ENCODE results near the gene SIRT3.
A peak's percentile ranks its signal among the peaks of the same experiment; 100 is the strongest.
"Not testable (repeated sequence)": the region's sequence is repeated elsewhere in the genome, so short reads cannot be mapped to it uniquely, and the experiment has no call there.

The SIRT3 gene

DNA sequence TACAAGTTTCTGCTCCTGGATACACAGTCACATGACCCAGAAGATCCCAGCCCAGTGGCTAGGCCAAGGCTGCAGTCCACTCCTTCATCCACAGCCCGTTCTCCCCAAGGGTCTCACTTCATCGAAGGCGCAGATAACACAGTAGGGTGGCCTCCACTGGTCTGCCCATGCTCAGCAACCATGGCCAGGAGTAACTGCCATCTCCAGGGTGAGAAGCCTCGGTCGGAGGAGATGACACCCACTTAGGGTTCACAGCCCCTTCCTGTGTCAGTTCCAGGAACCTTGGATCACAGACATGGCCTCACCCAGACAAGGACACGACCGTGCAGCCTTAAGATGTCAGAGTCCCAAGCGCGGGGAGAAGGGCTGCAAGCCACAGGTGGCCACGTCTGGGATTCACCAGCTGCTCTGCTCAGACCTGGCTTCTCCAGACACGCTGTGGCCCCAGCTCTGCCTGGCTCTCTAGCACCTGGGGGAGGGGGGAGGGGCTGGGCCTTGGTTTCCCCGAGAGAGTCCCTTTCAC, 31.5 kb downstream of the SIRT3 start:
- DNase-seq (ENCODE audit: low read depth in 1 of 2, low spot score in 1 of 2): no peak

DNA sequence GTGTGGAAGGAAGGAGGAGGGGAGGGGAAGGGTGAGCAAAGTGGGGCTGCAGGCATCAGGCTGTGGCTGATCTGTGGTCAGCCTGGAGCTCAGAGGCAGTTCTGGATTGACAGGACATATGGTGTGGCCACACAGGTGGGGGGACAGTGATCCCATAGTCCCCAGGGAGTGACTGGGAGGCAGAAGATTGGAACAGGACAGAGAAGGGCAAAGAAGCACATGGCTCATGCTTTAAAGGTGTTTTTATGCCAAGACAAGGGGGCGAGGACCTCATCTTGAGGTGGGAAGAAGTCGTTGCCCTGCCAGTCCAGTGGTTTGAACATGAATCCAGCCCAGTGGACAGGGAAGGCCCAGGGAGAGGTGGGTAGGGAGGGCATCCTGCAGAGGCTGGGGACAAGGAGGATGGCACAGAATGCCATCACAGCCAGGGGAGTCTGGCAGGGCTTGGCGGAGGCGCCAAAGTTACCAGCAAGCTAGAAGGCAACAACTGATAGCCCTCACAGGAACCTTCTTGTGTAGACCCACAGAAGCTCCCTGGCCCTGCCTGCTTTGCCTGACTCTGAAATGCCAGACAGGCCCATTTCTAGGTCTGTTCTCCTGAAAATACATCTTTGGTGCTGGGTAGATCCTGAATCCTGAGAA, 32.1 kb downstream of the SIRT3 start:
- no peak for DNase-seq (ENCODE audit: low read depth in 1 of 2, low spot score in 1 of 2)

DNA sequence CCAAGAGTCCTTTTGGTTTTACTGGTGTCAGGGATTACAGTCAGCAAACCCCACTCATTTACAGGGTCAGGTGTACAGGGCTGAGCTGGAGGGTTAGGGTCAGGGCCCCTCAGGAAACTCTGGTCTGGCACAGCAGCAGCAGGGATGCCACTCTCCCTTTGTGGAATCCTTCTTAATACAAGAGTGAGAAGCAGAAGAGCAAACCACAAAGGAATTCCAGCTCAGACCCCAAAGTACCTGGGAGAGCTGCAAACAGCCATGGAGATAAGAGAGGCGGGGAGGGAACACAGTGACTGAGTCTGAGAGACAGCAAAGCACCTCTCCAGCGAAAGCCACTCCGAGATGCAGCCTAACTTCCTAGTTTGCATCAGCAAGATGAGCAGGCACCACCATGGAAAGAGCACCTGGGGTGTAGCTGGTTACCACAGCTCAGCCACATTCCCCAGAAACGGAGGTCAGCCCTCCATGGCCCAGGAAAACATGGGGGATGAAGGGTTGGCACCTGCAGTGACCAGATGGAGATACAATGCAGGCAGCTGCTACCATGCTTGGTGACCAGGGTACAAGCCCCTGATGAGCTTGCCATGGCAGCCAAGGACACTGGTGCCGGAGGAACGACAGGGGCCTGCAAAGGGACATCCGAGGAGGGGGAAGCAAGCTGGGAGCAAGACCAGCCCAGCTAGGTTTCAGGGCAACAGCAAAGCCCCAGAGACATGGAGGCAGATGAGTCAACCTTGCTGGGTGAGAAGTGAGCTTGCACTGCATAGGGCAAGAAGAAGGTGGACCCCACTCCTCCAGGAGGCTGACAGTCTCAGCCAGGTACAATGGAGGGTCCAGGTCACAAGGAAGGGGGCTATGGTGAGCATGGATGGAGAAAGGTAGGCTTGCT, 32.8 kb downstream of the SIRT3 start:
- DNase-seq (ENCODE audit: low read depth in 1 of 2, low spot score in 1 of 2): no peak

DNA sequence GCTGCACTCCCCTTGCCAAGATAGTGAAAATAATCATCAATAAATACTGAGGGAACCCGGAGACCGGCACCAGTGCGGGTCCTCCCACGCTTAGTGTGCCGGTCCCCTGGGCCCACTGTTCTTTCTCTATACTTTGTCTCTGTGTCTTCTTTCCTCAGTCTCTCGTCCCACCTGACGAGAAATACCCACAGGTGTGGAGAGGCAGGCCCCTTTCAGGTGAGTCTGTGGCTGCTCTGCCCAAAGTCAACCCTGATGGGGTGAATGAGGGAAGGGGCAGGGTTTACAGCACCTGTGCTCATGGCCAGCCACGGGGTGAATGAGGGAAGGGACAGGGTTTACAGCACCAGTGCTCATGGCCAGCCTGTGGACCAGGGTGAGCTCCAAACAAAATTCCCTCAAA, 33.7 kb downstream of the SIRT3 start:
- DNase-seq (ENCODE audit: low read depth in 1 of 2, low spot score in 1 of 2): no peak

DNA sequence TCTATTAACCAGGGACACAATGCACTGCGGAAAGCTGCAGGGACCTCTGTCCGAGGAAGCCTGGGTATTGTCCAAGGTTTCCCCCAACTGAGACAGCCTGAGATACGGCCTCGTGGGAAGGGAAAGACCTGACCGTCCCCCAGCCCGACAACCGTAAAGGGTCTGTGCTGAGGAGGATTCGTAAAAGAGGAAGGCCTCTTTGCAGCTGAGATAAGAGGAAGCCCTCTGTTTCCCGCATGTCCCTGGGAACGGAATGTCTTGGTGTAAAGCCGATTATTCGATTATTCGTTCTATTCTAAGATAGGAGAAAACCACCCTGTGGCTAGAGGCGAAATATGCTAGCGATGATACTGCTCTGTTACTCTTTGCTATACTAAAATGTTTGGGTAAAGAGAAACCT, 34.2 kb downstream of the SIRT3 start:
- no peak for DNase-seq (ENCODE audit: low read depth in 1 of 2, low spot score in 1 of 2)

DNA sequence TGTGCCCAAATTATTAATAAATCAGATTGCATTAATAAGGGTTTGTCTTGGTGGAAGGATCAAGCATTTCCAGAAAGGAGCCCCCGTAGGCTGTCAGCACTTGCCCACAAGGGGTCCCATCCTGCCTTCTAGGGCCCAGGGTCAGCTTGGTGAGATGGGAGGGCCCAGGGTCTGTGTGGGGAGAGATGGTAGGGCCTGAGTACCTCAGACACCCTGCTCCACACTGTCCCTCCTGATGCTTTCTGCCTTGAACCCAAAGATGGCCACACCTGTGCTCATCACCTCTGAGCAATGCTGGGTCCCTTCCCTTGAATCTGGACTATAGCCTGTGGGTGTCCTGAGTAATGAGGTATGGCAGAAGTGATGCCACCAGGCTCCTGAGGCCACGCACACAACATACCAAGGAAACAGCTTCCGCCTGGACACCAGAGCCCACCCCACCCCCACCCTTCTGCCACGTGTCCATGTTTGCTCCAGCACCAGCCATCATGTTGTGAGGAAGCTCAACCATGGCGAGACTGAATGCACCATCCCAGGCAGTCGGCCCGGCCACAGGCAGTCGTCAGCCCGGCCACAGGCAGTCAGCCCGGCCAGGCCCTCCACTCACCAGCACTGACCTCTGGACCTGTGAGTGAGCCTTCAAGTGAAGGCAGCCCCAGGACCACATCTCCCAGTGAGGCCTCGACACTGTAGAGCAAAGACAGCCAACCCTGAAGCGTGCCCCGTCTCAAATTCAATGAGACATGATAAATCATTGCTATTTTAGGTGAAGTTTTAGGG, 35.7 kb downstream of the SIRT3 start:
- DNase-seq (ENCODE audit: low read depth in 1 of 2, low spot score in 1 of 2): no peak

DNA sequence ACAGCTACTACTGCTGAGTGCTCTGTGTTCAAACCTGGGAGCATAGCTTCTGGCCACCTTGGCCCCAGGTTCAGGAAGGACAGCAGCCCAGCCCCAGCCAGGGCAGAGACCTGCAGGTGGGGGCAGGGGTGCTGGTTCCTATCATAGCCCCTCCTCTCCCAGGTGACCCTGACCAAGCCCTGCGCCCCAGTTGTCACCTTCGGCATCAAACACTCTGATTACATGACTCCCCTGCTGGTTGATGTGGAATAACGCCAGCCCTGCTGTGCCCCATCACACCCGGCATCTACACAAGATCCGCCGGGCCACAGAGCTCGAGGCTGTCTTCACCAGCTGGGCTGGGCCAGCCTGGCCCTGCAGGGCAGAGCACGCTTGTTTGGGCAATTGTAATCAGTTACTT, 36.4 kb downstream of the SIRT3 start:
- no peak for DNase-seq (ENCODE audit: low read depth in 1 of 2, low spot score in 1 of 2)

DNA sequence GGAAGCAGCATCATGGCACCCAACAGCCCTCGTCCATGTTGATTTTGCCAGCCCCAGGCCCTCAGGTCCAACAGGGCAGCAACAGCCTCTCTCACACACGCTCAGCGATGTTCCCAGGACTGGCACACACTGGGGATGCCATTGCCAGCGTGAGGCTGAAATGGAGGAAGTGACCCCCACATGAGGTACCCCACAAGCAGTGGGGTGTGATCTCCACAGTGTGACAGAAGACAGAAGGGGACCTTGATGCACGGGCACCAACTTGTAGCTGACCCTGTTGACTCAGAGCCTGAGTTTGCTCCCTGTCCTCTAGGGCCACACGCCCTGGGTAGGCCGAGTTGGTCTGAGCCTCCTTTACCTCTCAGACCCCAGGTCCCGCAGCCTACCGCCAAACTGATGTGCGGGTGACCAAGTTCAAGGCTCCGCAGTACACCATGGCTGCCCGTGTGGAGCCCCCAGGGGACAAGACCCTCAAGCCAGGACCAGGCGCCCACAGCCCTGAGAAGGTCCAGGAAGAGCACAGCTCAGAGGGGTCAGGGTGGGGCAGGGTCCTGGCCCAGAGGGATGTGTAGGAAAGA, 37.0 kb downstream of the SIRT3 start:
- DNase-seq (ENCODE audit: low read depth in 1 of 2, low spot score in 1 of 2): no peak

DNA sequence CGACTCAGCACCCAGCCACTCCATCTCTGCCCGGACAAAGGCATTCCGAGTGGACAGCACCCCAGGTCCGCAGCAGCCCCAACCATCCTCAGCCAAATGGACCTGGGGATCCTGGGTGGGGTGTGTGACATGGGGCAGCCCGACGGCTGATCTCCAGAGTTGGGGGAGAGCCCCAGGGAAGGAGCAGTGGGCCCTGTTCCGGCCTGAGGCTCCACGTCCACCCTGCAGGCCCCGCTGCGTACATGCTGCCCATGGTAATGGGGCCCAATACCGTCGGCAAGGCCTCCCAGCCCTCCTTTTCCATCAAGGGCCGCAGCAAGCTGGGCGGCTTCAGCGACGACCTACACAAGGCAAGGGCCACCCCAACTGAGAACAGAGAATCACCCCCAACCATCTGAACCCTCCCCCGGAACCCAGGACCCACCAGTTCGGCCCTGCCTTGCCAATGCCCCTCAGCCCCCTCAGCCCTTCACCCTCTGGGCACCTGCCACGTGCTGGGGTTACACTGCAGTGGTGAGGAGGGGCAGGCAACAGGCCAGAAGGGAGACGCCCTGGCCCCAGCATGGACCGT, 37.8 kb downstream of the SIRT3 start:
- DNase-seq (ENCODE audit: low read depth in 1 of 2, low spot score in 1 of 2): no peak

DNA sequence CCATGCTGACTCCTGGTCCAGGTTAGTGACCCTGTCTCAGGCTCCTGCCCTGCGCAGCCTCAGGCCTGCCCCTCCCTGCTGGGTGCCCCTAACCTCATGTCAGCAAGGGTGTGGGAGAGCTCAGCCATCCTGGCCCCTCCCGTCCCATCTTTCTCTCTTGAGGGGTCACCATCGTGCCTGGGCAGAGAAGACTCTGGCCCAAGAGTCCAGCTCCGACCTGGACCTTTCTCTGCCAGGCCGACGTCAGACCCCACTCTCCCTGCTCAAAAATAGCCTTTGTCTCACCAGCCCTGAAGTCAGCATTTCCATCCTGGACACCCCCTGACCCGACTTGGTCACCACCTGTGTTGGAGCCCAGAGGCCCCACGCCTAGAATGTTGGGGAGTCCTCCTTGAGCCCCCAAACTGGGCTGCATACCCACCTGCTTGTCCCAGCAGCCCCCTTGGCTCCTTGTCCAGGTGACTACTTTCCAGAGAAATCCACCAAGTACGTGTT, 38.4 kb downstream of the SIRT3 start:
- no peak for DNase-seq (ENCODE audit: low read depth in 1 of 2, low spot score in 1 of 2)

DNA sequence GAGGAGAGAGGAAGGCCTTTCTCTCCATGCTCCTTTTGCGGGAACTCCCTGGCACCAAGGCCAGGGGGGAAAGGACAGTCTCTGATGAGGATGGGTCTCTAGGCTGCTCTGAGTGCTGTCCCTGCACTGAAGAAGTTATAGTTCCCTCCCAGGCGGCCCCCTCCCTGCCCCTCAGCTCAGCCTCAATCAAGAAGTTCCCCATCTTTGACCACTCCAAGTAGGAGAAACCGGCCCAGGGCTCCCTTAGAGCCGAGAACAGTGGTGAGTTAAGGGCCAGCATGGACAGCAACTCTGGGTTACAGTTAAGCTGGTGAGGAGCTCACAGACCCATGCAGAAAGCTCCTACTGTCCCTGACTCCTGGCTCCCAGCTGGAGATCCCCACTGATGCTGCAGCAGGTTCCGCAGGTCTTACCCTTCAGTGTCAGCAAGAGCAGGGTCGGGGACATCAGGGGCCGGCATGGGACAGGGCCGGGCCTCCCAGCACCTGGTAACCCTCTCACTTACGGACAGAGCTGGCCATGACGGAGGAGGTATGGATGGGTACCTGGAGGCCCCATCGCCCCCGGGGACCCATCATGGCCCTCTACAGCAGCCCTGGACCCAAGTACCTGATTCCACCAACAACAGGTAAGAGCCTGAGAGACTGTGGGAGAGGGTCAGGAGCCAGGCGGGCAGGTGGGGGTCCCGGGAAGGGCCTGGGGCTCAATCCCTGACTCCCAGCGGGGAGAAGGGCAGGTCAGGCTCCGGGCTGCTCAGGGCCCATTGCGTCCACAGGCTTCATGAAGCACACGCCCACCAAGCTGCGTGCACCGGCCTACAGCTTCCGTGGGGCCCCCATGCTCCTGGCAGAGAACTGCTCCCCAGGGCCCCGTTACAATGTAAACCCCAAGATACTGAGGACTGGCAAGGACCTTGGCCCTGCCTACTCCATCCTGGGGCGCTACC, 39.1 kb downstream of the SIRT3 start:
- DNase-seq (ENCODE audit: low read depth in 1 of 2, low spot score in 1 of 2): no peak

DNA sequence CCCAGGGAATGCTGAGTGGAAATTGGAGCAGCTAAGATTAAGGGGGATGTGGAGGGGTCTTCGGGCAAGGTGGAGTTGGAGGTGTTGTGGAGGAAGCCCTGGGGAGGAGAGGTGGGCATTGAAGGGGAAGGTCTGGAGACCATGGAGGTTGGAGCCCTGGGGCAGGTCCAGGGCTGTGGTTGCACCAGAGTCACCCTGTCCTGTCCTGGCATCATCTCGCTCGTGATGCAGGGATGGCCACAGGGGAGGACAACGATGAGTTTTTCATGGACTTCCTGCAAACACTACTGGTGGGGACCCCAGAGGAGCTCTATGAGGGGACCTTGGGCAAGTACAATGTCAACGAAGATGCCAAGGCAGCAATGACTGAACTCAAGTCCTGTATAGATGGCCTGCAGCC, 42.7 kb downstream of the SIRT3 start:
- DNase-seq (ENCODE audit: low read depth in 1 of 2, low spot score in 1 of 2): not testable (repeated sequence)

DNA sequence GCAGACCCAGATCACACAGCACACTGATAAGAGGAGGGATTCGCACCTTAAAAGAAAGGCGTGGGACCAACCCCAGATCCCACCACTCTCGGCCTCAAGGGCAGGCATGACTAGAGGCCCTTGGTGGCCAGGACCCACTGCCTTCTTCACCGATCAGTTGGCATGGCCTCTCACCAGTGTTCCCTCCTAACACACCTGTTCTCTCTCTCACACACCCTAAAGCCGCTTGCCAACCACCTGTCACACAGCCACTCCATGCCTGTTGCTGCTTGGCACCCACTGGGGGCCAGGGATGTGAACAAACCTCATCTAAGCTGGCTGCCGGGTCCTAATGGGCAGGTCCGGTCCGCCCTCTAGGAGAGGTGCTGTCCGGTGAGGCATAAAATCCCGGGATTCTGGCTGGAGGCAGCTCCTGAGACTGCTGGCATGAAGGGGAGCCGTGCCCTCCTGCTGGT, 43.4 kb downstream of the SIRT3 start, which contains the start of gene SCGB1C1:
Gene SCGB1C1, plus strand, starts transcription at position 405 of the 455 bp plus-strand sequence. Its CDS starts 22 bp downstream, at position 427.
- DNase-seq (ENCODE audit: low read depth in 1 of 2, low spot score in 1 of 2): not testable (repeated sequence)

DNA sequence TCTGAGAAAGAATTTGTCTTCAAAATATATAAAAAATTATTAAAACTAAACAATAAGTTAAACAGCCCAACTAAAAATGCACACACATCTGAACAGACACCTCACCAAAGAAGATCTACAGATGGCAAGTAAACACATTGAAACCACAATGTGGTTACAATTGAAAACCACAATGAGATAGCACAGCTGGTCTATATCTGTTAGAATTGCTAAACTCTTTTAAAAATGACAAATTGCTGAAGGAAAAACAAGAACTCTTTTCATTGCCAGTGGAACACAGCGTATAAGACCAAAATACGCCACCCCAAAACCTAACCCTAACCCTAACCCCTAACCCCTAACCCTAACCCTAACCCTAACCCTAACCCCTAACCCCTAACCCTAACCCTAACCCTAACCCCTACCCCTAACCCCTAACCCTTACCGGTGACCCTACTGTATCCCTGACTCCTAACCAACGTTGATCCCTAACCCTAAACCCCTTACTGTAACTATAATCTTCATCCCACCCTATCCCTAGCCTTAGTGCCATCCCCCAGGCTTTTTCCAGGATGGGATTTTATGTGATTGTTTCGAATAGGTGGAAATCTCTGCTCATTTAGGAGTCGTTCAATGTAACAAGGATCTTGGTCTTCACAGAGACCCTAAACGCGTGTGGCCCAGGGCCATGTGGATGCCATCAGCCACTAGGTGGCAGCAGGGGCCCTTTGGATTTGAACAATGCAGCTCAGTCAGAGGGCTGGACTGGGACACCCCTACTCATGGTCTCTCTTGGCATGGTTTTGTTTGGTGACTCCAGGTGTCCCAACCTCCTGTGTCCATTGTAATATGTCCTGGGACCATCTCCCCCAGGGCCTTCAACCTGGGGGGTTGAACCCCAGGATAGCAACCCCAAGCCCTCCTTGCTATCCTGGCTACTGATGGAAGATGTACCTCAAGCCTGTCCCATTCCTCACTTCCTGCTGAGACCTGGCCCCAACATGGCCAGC, 44.4 kb downstream of the SIRT3 start:
- peak; percentile 5 to 54 for DNase-seq (ENCODE audit: low read depth in 1 of 2, low spot score in 1 of 2)

DNA sequence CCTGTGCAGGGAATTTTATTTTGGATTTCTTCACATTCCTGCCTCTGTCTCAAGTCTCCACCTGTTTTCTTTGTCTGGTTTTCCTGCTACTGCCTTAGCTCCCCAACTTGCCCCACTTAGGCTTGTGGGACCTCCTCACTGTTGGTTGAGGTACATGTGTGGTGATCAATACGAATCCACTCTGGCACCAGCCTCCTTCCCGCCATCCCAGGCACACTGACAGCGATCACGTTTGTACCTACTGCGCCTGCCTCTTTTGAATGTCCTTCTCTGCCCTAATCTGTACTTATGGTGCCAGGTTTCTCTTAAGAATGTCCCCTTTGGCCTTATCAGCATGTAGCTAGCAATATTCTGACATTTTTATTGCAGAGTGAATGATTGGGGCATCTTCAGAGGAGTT, 45.6 kb downstream of the SIRT3 start:
- DNase-seq (ENCODE audit: low read depth in 1 of 2, low spot score in 1 of 2): not testable (repeated sequence)

DNA sequence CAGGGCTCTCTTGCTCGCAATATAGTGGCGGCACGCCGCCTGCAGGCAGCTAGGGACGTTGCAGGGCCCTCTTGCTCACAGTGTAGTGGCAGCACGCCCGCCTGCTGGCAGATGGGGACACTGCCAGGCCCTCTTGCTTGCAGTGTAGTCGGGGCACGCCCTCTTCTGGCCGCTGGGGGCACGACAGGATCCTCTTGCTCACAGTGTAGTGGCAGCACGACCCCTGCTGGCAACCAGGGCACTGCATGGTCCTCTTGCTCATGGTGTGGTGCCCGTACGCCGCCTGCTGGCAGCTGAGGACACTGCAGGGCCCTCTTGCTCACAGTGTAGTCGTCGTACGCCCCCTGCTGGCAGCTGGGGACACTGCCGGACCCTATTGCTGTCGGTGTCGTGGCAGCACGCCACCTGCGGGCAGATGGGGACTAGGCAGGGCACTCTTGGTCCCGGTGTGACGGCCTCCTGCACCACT, 46.3 kb downstream of the SIRT3 start:
- not testable (repeated sequence) for DNase-seq (ENCODE audit: low read depth in 1 of 2, low spot score in 1 of 2)

DNA sequence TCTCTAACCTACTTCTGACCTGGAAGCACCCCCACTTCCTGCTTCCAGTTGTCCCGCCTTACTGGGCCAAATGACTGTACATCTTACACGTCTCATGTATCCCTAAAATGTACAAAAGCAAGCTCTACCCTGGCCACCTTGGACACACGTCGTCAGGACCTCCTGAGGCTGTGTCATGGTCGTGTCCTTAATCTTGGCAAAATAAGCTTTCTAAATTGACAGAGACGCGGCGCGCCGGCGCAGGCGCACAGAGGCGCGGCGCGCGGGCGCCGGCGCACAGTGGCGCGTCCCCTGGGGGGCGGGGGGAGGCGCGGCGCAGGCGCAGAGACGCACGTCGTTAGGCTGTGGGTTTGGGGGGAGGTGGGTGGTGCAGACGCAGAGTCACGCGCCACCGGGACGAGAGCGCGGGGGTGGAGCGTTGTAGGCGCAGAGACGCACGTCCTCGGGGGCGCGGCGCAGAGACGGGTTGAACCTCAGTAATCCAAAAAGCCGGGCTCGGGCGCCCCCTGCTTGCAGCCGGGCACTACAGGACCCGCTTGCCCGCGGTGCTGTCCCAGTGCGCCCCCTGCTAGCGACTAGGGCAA, 46.9 kb downstream of the SIRT3 start:
- DNase-seq (ENCODE audit: low read depth in 1 of 2, low spot score in 1 of 2): not testable (repeated sequence)

DNA sequence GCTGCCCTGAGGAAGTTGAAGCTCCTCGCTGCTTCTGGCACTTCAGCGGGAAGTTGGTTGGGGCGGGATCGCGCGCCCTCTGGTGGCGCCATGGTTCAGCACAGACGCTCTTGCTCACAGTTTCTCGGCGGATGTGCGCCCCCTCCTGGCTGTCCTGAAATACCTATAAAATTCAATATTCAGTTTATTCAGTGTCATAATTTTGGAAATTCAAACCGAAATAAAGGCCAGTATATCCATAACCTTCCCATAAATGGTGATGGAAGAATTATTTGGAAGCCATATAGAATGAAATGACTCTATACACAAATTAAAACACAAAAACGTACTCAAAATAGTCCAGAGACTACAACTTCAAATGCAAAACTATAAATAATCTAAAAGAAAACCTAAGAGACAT, 55.9 kb downstream of the SIRT3 start:
- DNase-seq (ENCODE audit: low read depth in 1 of 2, low spot score in 1 of 2): not testable (repeated sequence)
